Upper lobe of left lung (tissue), 6 donors: Measurements from ENCODE around the gene LGALS9. TPM values are rescaled to one million over a fixed set of nuclear protein-coding genes. Genes with fewer than 3 reads are reported as not detected.

ENCODE experiments used
- ATAC-seq, 2 donors: fragments of 200-7000 bp; cut with Tn5 transposase; one replicate each; pipeline ENCODE4 v1.9.1; 2022; ENCODE audit warnings: mild to moderate bottlenecking in 2 of 2, moderate library complexity in 2 of 2; ENCODE audit not compliant: low FRiP score in 2 of 2
- DNase-seq, 2 donors: peaks; one replicate each; pipeline ENCODE4 v3.0.0-alpha.2; 2019 to 2020
- H3K27ac ChIP-seq, 4 donors: fragments of 200-600 bp; sonication (generic); one replicate each; pipeline ENCODE4 v1.5.1; 2016 to 2019
- H3K27me3 ChIP-seq, 4 donors: fragments of 200-600 bp; sonication (generic); one replicate each; pipeline ENCODE4 v1.5.1; 2017 to 2019
- H3K36me3 ChIP-seq, 4 donors: fragments of 200-600 bp; sonication (generic); one replicate each; pipeline ENCODE4 v1.5.1; 2016 to 2019
- H3K4me1 ChIP-seq, 4 donors: fragments of 200-600 bp; sonication (generic); one replicate each; pipeline ENCODE4 v1.5.1; 2018 to 2019
- H3K4me3 ChIP-seq, 4 donors: fragments of 200-600 bp; sonication (generic); one replicate each; pipeline ENCODE4 v1.5.1; 2017 to 2019; ENCODE audit warnings: mild to moderate bottlenecking in 2 of 4, moderate library complexity in 1 of 4
- H3K9me3 ChIP-seq, 4 donors: fragments of 200-600 bp; sonication (generic); one replicate each; pipeline ENCODE4 v1.5.1; 2018 to 2019
- EP300 ChIP-seq, 4 donors: sonication (generic); formaldehyde crosslinking; IDR thresholded peaks; one replicate each; pipeline ENCODE4 v1.5.1; 2017; ENCODE audit warnings: antibody characterized with exemption in 4 of 4, control low read depth in 2 of 4
- POLR2A ChIP-seq, 4 donors: fragments of 450-650 bp; IDR thresholded peaks; one replicate each; pipeline ENCODE4 v1.5.1; 2016 to 2017; ENCODE audit warnings: antibody characterized with exemption in 4 of 4, mild to moderate bottlenecking in 2 of 4
- POLR2AphosphoS5 ChIP-seq, 2 donors: sonication (generic); formaldehyde crosslinking; IDR thresholded peaks; one replicate each; pipeline ENCODE4 v1.5.1; 2017; ENCODE audit warnings: antibody characterized with exemption in 2 of 2
- WGBS, 2 donors: methylation state at CpG; one replicate each; pipeline ENCODE4 v1.1.5; 2017 to 2018; 5-methylcytosine and 5-hydroxymethylcytosine counted together
- total RNA-seq, 6 donors: library from RNA; depleted of rRNA in 4 of 6; stranded (reverse); fragments of >200 nt in 4 of 6; gene quantifications; one replicate each; pipeline versions ENCODE4 v1.1.0 to v1.2.1, GENCODE V29; 2016 to 2021
- TF ChIP-seq, protein P1 (sequence below), 6 experiments: fragments of 450-650 bp in 4 of 6; fragments of 200-600 bp in 2 of 6; sonication (generic) in 2 of 6; IDR thresholded peaks; one replicate each; pipeline ENCODE4 v1.5.1; 2016 to 2019; ENCODE audit warnings: antibody characterized with exemption in 6 of 6
- donor health status: DM: no; HTN: no; CAD: no; lungs with moderate emphysema.
- donor health status: DM: no; HTN: yes; CAD: no; lungs with severe emphysema.

LGALS9 gene
- total RNA-seq, 6 donors from 2014 or later = 64.6 to 238 (median 150) TPM

- TF ChIP-seq, protein P1, sequence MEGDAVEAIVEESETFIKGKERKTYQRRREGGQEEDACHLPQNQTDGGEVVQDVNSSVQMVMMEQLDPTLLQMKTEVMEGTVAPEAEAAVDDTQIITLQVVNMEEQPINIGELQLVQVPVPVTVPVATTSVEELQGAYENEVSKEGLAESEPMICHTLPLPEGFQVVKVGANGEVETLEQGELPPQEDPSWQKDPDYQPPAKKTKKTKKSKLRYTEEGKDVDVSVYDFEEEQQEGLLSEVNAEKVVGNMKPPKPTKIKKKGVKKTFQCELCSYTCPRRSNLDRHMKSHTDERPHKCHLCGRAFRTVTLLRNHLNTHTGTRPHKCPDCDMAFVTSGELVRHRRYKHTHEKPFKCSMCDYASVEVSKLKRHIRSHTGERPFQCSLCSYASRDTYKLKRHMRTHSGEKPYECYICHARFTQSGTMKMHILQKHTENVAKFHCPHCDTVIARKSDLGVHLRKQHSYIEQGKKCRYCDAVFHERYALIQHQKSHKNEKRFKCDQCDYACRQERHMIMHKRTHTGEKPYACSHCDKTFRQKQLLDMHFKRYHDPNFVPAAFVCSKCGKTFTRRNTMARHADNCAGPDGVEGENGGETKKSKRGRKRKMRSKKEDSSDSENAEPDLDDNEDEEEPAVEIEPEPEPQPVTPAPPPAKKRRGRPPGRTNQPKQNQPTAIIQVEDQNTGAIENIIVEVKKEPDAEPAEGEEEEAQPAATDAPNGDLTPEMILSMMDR (IDR thresholded peaks at IDR 0.05) = peak in 1 of 6 experiments; percentile 10
- no peak for TF ChIP-seq EP300 (IDR thresholded peaks at IDR 0.05)
- no peak for TF ChIP-seq POLR2A (IDR thresholded peaks at IDR 0.05)
- no peak for TF ChIP-seq POLR2AphosphoS5 (IDR thresholded peaks at IDR 0.05)
- Histone ChIP-seq H3K4me1 (peaks cover 0 to 9% (median 2%) of the 10 kb centered on the region in 4 donors), H3K27ac (no peak overlapping the region), H3K4me3 (no peak overlapping the region), H3K9me3 (no peaks in the 10 kb centered on the region), H3K36me3 (peaks cover 9 to 67% (median 42%) of the 10 kb centered on the region in 4 donors), H3K27me3 (no peaks in the 10 kb centered on the region)
- WGBS, 2 donors = 80 to 86% methylated on average over 2 of the region's 2 CpGs
- ATAC-seq = no peak
- DNase-seq = no peak
These were observed 29.0 kb upstream of the LGALS9 start for GRCh38 chr17:27601975-27602302.

DNA sequence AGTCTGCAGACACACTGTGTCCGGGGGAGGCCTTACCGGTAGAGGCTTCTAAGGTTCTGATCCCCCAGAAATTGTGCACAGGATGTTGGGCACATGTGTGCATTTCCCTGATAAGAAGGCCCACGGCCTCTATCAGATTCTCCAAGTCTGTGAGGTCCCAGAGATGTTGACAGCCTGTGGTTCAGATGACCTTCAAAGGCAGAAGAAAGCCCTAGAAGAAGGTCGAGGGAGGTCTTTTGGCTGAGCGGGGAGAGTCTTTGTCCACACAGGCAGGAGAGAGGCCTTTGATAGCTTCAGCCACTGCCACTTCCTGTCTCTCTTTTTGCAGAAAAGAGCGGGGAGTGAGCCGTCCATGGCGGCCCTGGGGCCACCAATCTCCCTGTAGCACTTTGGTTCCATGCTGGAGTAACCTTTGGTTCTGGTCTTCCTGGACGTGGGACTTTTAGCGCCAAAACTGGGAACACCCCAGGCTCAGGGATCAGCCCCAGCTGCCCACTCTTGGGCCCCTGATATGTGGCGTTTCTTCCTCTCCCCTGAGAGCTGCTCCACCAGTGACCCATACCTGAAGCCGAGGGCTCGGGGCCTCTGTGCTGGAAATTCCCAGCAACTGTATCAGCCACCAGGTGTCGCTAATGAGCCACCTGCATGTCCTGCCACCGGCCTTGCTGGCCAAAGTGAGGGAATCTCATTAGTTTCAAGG lies 28.1 kb upstream of the LGALS9 start:
- WGBS, 2 donors = 47 to 65% methylated on average over 5 to 15 of the region's 15 CpGs
- Histone ChIP-seq H3K27me3 (no peaks in the 10 kb centered on the region), H3K9me3 (no peaks in the 10 kb centered on the region), H3K4me3 (no peak overlapping the region), H3K27ac (no peak overlapping the region), H3K4me1 (peaks cover 0 to 9% (median 2%) of the 10 kb centered on the region in 4 donors), H3K36me3 (peaks cover 9 to 67% (median 41%) of the 10 kb centered on the region in 4 donors)
- DNase-seq = peak in 1 of 2 donors; percentile 72
- TF ChIP-seq, protein P1 (IDR thresholded peaks at IDR 0.05) = peak; percentile 83 to 91 (median 88)
- TF ChIP-seq POLR2A (IDR thresholded peaks at IDR 0.05) (no peak), EP300 (IDR thresholded peaks at IDR 0.05) (no peak)
- ATAC-seq = peak; percentile 63 to 73

GRCh38 chr17:27603421-27603770 lies 27.6 kb upstream of the LGALS9 start:
- H3K27me3 ChIP-seq = no peaks in the 10 kb centered on the region

GRCh38 chr17:27603880-27604794 lies 26.9 kb upstream of the LGALS9 start:
- Histone ChIP-seq H3K27ac (no peak overlapping the region), H3K9me3 (no peaks in the 10 kb centered on the region), H3K27me3 (no peaks in the 10 kb centered on the region), H3K36me3 (peaks cover 9 to 68% (median 43%) of the 10 kb centered on the region in 4 donors), H3K4me1 (peaks cover 0 to 9% (median 2%) of the 10 kb centered on the region in 4 donors), H3K4me3 (no peak overlapping the region)
- TF ChIP-seq EP300 (IDR thresholded peaks at IDR 0.05) = no peak
- no peak for TF ChIP-seq POLR2A (IDR thresholded peaks at IDR 0.05)
- TF ChIP-seq, protein P1 (IDR thresholded peaks at IDR 0.05) = no peak
- 93 to 95% methylated on average over 22 of the region's 22 CpGs for WGBS, 2 donors
- no peak for DNase-seq
- ATAC-seq = no peak

More at GRCh38 chr17:27603421-27603770, 27.6 kb upstream of the LGALS9 start:
- no peak overlapping the region for H3K27ac ChIP-seq
- no peaks in the 10 kb centered on the region for H3K9me3 ChIP-seq
- DNase-seq (no peak), ATAC-seq (no peak)
- 73 to 94% methylated on average over 2 of the region's 2 CpGs for WGBS, 2 donors
- TF ChIP-seq POLR2AphosphoS5 (IDR thresholded peaks at IDR 0.05) = no peak
- no peak for TF ChIP-seq POLR2A (IDR thresholded peaks at IDR 0.05)
- no peak for TF ChIP-seq EP300 (IDR thresholded peaks at IDR 0.05)
- TF ChIP-seq, protein P1 (IDR thresholded peaks at IDR 0.05) = no peak
- H3K4me3 ChIP-seq = no peak overlapping the region
- H3K36me3 ChIP-seq = peaks cover 9 to 67% (median 41%) of the 10 kb centered on the region in 4 donors
- peaks cover 0 to 9% (median 2%) of the 10 kb centered on the region in 4 donors for H3K4me1 ChIP-seq
